ENCODE data around the gene CARS2.

DNA sequence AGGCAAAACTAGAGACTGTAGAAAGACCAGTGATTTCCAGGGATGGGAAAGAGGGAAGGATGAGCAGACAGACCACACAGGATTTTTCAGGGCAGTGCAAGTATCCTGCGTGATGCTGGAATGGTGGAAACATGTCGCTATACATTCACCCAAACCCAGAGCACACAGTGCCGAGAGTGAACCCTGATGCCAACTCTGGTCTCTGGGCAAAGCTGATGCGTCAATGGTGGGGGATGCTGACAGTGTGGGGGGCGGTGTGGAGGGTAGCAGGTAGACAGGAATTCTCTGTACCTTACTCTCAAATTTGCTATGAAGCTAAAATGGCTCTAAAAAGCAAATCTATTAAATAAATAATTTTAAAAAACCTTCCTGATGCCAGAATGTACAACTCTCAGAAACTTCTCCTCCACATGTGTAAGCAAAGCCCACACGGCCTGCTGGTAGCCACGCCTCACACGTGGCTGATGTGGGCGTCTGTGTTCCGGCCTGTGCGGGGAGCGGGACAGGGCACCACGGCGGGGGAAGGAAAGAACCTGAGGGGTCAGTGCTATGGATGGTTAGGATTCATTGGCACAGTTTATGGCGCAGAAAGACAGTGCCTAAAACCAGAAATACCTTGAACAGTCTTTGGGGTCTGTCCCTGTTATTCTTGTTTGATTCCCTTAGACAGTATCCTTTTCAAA is 23.9 kb downstream of the CARS2 start:
- TF ChIP-seq, protein P1, sequence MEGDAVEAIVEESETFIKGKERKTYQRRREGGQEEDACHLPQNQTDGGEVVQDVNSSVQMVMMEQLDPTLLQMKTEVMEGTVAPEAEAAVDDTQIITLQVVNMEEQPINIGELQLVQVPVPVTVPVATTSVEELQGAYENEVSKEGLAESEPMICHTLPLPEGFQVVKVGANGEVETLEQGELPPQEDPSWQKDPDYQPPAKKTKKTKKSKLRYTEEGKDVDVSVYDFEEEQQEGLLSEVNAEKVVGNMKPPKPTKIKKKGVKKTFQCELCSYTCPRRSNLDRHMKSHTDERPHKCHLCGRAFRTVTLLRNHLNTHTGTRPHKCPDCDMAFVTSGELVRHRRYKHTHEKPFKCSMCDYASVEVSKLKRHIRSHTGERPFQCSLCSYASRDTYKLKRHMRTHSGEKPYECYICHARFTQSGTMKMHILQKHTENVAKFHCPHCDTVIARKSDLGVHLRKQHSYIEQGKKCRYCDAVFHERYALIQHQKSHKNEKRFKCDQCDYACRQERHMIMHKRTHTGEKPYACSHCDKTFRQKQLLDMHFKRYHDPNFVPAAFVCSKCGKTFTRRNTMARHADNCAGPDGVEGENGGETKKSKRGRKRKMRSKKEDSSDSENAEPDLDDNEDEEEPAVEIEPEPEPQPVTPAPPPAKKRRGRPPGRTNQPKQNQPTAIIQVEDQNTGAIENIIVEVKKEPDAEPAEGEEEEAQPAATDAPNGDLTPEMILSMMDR (IDR thresholded peaks at IDR 0.05): no peak
- no peak for TF ChIP-seq CEBPB (IDR thresholded peaks at IDR 0.05)
- no peak for TF ChIP-seq EHMT2 (IDR thresholded peaks at IDR 0.05; ENCODE audit: low read depth)
- TF ChIP-seq MAFK (IDR thresholded peaks at IDR 0.05; ENCODE audit: partially characterized antibody): no peak
- TF ChIP-seq SMC3 (IDR thresholded peaks at IDR 0.05): no peak
- TF ChIP-seq POLR2A (IDR thresholded peaks at IDR 0.05; ENCODE audit: low read length): no peak
- no peak for TF ChIP-seq EP300 (IDR thresholded peaks at IDR 0.05)
- no peak for TF ChIP-seq CHD4 (IDR thresholded peaks at IDR 0.05; ENCODE audit: borderline replicate concordance)
- no peak for TF ChIP-seq GATA3 (IDR thresholded peaks at IDR 0.05; ENCODE audit: borderline replicate concordance)
- TF ChIP-seq RFX5 (IDR thresholded peaks at IDR 0.05): no peak
- no peak for TF ChIP-seq CBX2 (IDR thresholded peaks at IDR 0.05; ENCODE audit: borderline replicate concordance, low read depth)
- TF ChIP-seq KDM5A (IDR thresholded peaks at IDR 0.05): no peak
